ENCODE measurements around the gene GABARAP.

GABARAP gene

DNA sequence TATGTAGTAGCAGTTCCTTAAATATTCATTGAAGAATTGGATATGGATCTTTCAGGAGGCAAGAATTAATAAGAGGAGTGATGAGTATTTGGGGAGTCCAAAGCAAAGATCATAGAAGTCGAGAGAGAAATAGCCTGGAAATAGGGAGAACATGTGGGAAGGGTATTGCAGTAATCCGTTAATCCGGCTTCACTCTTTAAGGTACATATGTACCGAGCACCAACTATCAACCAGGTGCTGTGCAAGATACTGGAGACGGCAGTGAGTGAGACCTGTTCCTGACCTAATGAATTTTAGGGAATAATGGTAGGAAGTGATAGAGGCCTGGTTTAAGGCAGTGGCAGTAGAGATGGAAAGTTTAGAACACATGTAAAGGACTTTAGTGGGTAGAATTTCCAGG is 10.8 kb upstream of the GABARAP start:
- Histone ChIP-seq H3K9me3 (ENCODE audit: control insufficient read depth, insufficient read depth, low read depth, low read length) (no peaks in the 10 kb centered on the region), H3K4me3 (ENCODE audit: low read depth, low read length) (peak overlapping the region; percentile 91), H3K36me3 (ENCODE audit: control insufficient read depth in 2 of 2, insufficient read depth in 1 of 2, low read length in 2 of 2) (peaks cover 39 to 57% of the 10 kb centered on the region in 2 experiments), H3K27ac (ENCODE audit: extremely low read depth, low read depth, low read length) (peak overlapping the region; percentile 92), H3K4me1 (ENCODE audit: control insufficient read depth, insufficient read depth, low read length) (peaks cover 13% of the 10 kb centered on the region; the same call in 1 of the 2 replicates)
- TF ChIP-seq ZNF302 (tag by site-specific recombination; IDR thresholded peaks at IDR 0.05; ENCODE audit: low read depth), result no peak
- TF ChIP-seq ZNF132 (tag by site-specific recombination; IDR thresholded peaks at IDR 0.05; ENCODE audit: borderline replicate concordance), result no peak
- TF ChIP-seq ZNF843 (tag by site-specific recombination; IDR thresholded peaks at IDR 0.05), result no peak
- no peak for TF ChIP-seq KLF9 (tag by site-specific recombination; IDR thresholded peaks at IDR 0.05; ENCODE audit: low read depth)
- TF ChIP-seq, protein P1, sequence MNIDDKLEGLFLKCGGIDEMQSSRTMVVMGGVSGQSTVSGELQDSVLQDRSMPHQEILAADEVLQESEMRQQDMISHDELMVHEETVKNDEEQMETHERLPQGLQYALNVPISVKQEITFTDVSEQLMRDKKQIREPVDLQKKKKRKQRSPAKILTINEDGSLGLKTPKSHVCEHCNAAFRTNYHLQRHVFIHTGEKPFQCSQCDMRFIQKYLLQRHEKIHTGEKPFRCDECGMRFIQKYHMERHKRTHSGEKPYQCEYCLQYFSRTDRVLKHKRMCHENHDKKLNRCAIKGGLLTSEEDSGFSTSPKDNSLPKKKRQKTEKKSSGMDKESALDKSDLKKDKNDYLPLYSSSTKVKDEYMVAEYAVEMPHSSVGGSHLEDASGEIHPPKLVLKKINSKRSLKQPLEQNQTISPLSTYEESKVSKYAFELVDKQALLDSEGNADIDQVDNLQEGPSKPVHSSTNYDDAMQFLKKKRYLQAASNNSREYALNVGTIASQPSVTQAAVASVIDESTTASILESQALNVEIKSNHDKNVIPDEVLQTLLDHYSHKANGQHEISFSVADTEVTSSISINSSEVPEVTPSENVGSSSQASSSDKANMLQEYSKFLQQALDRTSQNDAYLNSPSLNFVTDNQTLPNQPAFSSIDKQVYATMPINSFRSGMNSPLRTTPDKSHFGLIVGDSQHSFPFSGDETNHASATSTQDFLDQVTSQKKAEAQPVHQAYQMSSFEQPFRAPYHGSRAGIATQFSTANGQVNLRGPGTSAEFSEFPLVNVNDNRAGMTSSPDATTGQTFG (tag by site-specific recombination; IDR thresholded peaks at IDR 0.05; ENCODE audit: borderline replicate concordance), result no peak
- TF ChIP-seq, protein P2, sequence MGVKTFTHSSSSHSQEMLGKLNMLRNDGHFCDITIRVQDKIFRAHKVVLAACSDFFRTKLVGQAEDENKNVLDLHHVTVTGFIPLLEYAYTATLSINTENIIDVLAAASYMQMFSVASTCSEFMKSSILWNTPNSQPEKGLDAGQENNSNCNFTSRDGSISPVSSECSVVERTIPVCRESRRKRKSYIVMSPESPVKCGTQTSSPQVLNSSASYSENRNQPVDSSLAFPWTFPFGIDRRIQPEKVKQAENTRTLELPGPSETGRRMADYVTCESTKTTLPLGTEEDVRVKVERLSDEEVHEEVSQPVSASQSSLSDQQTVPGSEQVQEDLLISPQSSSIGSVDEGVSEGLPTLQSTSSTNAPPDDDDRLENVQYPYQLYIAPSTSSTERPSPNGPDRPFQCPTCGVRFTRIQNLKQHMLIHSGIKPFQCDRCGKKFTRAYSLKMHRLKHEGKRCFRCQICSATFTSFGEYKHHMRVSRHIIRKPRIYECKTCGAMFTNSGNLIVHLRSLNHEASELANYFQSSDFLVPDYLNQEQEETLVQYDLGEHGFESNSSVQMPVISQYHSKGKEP (tag by site-specific recombination; IDR thresholded peaks at IDR 0.05), result no peak
- TF ChIP-seq, protein P3, sequence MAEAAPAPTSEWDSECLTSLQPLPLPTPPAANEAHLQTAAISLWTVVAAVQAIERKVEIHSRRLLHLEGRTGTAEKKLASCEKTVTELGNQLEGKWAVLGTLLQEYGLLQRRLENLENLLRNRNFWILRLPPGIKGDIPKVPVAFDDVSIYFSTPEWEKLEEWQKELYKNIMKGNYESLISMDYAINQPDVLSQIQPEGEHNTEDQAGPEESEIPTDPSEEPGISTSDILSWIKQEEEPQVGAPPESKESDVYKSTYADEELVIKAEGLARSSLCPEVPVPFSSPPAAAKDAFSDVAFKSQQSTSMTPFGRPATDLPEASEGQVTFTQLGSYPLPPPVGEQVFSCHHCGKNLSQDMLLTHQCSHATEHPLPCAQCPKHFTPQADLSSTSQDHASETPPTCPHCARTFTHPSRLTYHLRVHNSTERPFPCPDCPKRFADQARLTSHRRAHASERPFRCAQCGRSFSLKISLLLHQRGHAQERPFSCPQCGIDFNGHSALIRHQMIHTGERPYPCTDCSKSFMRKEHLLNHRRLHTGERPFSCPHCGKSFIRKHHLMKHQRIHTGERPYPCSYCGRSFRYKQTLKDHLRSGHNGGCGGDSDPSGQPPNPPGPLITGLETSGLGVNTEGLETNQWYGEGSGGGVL (tag by site-specific recombination; IDR thresholded peaks at IDR 0.05), result no peak
- TF ChIP-seq KLF1 (tag by site-specific recombination; IDR thresholded peaks at IDR 0.05), result no peak
- TF ChIP-seq, protein P4, sequence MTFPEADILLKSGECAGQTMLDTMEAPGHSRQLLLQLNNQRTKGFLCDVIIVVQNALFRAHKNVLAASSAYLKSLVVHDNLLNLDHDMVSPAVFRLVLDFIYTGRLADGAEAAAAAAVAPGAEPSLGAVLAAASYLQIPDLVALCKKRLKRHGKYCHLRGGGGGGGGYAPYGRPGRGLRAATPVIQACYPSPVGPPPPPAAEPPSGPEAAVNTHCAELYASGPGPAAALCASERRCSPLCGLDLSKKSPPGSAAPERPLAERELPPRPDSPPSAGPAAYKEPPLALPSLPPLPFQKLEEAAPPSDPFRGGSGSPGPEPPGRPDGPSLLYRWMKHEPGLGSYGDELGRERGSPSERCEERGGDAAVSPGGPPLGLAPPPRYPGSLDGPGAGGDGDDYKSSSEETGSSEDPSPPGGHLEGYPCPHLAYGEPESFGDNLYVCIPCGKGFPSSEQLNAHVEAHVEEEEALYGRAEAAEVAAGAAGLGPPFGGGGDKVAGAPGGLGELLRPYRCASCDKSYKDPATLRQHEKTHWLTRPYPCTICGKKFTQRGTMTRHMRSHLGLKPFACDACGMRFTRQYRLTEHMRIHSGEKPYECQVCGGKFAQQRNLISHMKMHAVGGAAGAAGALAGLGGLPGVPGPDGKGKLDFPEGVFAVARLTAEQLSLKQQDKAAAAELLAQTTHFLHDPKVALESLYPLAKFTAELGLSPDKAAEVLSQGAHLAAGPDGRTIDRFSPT (tag by site-specific recombination; IDR thresholded peaks at IDR 0.05), result no peak
- TF ChIP-seq ZNF585B (tag by site-specific recombination; IDR thresholded peaks at IDR 0.05), result no peak
- ChIA-PET CTCF (no interaction called here), POLR2A (interaction anchor here (0.6 to 2.5 kb wide), 2 partner anchors 11 to 150 kb away, joined by 5 to 10 read pairs; no protein-coding TSS in a partner anchor)

DNA sequence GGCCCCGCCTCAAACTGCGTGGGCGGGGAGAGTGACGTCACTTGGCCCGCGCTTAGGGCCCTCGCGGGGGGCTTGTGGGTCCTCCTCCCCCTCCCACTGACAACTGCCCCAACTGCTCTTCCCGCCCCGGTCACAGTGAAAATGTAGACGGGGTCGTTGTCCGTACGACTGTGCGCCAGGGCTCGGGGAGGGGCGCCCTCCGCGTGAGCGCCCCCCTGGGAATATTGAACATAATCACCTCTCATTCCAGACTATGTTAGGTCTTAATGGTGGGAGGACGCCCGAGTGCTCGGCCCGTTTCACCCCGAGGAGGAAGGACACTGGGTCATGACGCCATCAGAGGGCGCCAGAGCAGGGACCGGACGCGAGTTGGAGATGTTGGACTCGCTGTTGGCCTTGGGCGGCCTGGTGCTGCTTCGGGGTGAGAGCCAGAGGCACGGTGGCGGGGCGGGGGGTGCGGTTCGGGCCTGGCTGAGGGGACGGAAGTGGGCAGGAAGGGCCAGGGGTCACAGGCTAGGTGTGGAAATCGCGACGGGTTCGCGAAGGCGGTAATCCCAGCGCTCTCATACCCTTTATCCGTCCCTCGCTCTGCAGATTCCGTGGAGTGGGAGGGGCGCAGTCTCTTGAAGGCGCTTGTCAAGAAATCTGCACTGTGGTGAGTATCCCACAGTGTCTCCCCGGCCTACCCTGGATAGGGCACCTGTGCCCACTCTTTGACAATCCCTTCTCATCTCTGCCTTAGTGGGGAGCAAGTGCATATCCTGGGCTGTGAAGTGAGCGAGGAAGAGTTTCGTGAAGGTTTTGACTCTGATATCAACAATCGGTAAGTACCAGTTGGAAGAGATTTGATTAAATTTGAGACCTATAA is 10.2 kb upstream of the GABARAP start, which contains the start of gene ELP5:
Gene ELP5 (plus strand): TSS at position 40 of the 868 bp plus-strand sequence. CDS start 336 bp downstream, at position 376.
- Histone ChIP-seq H3K9me3 (ENCODE audit: control insufficient read depth, insufficient read depth, low read depth, low read length) (no peaks in the 10 kb centered on the region), H3K36me3 (ENCODE audit: control insufficient read depth in 2 of 2, insufficient read depth in 1 of 2, low read length in 2 of 2) (peaks cover 39 to 51% of the 10 kb centered on the region in 2 experiments), H3K4me3 (ENCODE audit: low read depth, low read length) (peak within 1 kb of the TSS; percentile 91), H3K27ac (ENCODE audit: extremely low read depth, low read depth, low read length) (peak within 1 kb of the TSS; percentile 92), H3K4me1 (ENCODE audit: control insufficient read depth, insufficient read depth, low read length) (peaks cover 13% of the 10 kb centered on the region; the same call in 1 of the 2 replicates)
- ChIA-PET POLR2A (interaction anchor here (0.7 to 2.0 kb wide), 5 partner anchors 12 to 77 kb away, joined by 3 to 33 read pairs (median 9); partner anchors contain the start of genes ACADVL, DLG4, DVL2 and GABARAP), CTCF (no interaction called here)
- TF ChIP-seq ZNF629 (tag by site-specific recombination; IDR thresholded peaks at IDR 0.05) (peak; percentile 98), SP7 (tag by site-specific recombination; IDR thresholded peaks at IDR 0.05) (peak; percentile 85), ZNF555 (tag by site-specific recombination; conservative IDR thresholded peaks at IDR 0.05) (no peak), ZFP69B (tag by site-specific recombination; IDR thresholded peaks at IDR 0.05) (peak; percentile 97), ZNF768 (tag by site-specific recombination; IDR thresholded peaks at IDR 0.05) (no peak), ZNF423 (tag by site-specific recombination; IDR thresholded peaks at IDR 0.05) (peak; percentile 61), HOXC10 (CRISPR knock-in tag; IDR thresholded peaks at IDR 0.05) (no peak), ZBTB48 (tag by site-specific recombination; IDR thresholded peaks at IDR 0.05) (peak; percentile 93), ZNF274 (IDR thresholded peaks at IDR 0.05; ENCODE audit: low read length) (no peak), ZNF274 (tag by site-specific recombination; IDR thresholded peaks at IDR 0.05; ENCODE audit: borderline replicate concordance) (no peak), ZSCAN23 (tag by site-specific recombination; IDR thresholded peaks at IDR 0.05) (peak; percentile 77), ZIC2 (tag by site-specific recombination; IDR thresholded peaks at IDR 0.05) (peak; percentile 70), SCRT1 (tag by site-specific recombination; IDR thresholded peaks at IDR 0.05; ENCODE audit: borderline replicate concordance) (no peak), ZNF792 (tag by site-specific recombination; IDR thresholded peaks at IDR 0.05) (no peak)
- TF ChIP-seq, protein P5, sequence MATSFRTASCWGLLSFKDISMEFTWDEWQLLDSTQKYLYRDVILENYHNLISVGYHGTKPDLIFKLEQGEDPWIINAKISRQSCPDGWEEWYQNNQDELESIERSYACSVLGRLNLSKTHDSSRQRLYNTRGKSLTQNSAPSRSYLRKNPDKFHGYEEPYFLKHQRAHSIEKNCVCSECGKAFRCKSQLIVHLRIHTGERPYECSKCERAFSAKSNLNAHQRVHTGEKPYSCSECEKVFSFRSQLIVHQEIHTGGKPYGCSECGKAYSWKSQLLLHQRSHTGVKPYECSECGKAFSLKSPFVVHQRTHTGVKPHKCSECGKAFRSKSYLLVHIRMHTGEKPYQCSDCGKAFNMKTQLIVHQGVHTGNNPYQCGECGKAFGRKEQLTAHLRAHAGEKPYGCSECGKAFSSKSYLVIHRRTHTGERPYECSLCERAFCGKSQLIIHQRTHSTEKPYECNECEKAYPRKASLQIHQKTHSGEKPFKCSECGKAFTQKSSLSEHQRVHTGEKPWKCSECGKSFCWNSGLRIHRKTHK (tag by site-specific recombination; IDR thresholded peaks at IDR 0.05), result no peak
